NCI-H128 (cell line): ENCODE measurements around the gene KRTAP3-3.
"Not testable (repeated sequence)": the region's sequence is repeated elsewhere in the genome, so short reads cannot be mapped to it uniquely, and the experiment has no call there.

Source experiments
- DNase-seq: peaks from one replicate; lab custom pipeline; 2025; ENCODE audit not compliant: unreplicated experiment; lab: John Stamatoyannopoulos, UW

The KRTAP3-3 gene

DNA sequence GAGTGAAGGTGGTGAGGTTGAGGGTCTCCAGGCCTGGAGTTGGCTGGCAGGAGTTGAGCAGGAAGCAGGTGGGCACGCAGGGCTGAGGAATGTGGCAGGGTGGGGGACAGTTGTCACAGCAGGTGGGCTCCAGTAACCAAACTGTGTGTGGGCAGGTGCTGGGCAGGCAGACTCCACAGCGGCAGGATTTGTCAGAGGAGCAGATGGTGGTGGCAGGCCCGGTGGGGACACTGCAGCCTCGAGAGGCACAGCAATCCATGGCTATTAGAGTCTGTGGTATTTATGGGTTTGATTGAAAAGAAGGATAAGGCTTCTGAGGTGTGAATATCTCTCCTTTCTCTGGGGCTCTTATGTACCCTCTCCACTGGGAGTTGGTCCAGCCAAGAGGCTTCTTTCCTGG lies at the start of gene KRTAP3-3:
KRTAP3-3 (minus strand) TSS at position 326 of the 400 bp plus-strand sequence; CDS start at position 259, 67 bp downstream.
- DNase-seq, result no peak

DNA sequence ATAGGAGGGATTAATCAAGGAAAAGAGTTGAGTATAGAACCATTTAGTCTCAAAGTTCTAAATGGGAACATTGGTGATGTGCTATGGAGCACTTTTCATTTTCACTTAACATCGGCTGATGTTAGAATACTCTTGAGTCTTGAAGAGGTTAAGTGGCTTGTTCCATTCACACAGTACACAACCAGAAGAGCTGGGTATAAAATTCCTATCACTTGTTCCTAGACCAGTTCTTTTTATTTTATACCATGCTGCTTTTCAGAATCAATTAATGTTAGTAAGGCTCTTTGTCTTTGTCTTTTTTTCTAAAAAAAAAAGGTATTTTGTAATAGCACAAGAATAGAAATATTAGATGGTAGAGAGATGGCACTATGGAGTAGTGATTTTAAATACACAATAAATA lies 49.0 kb upstream of the KRTAP3-3 start:
- DNase-seq, result no peak

DNA sequence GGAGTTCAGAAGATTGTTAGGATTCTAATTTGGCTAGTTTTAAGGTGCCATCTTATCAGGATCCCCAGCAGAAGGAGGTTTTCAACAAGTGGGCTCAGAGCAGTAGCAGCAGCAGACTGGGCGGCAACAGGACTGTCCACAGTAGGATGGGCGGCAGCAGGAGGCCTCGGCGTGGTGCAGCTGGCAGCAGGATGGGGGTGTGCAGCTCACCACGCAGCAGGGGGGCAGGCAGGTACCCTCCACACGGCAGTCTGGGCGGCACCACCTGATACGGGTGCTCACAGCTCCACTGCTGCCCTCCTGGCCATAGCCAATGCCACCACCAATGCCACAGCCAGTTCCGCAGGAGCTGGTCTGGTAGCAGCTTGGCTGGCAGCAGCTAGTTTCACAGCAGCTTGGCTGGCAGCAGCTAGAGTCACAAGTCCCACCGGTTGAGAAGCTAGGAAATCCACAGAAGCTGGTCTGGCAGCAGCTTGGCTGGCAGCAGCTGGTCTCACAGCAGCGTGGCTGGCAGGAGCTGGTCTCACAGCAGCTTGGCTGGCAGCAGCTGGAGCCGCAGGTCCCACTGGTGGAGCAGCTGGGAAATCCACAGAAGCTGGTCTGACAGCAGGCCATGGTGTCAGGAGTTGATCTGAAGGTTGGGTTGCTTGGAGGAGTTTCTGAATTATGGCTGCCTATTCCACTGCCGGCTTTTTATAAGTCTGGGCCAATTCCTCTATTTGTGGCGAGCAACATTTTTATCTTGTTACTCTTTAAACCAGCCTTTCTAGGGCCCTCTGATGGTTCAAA lies 47.0 kb upstream of the KRTAP3-3 start, which contains the start of gene KRTAP1-1:
KRTAP1-1 (minus strand) TSS at position 668 of the 789 bp plus-strand sequence; CDS start at position 615, 53 bp downstream.
- DNase-seq, result not testable (repeated sequence)

DNA sequence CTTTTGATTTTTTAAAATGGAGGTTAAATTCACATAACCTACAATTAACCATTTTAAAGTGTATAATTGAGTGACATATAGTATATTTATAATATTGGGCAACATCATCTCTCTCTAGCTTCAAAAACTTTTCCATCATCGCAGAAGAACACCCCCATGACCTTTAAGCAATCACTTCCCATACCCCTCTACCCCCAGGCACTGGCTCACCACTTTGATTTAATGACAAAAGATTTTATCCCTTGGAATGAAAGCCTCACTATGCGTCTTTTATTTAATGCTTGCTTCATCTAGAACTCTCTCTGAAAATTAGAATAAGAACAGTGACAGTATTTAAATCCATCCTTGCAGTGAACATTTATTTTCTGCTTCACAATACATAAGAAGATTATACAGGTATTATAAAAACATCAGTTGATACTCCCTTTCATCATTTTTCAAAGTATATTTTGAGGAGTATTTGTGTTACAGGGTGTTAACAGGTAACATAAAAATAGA lies 43.9 kb upstream of the KRTAP3-3 start:
- DNase-seq, result no peak

DNA sequence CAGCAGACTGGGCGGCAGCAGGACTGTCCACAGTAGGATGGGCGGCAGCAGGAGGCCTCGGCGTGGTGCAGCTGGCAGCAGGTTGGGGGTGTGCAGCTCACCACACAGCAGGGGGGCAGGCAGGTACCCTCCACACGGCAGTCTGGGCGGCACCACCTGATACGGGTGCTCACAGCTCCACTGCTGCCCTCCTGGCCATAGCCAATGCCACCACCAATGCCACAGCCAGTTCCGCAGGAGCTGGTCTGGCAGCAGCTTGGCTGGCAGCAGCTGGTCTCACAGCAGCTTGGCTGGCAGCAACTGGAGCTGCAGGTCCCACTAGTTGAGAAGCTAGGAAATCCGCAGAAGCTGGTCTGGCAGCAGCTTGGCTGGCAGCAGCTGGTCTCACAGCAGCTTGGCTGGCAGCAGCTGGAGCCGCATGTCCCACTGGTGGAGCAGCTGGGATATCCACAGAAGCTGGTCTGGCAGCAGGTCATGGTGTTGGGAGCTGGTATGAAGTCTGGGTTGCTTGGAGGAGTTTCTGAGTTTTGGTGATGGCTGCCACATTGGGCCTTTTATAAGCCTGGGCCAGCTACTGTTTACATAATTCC lies 40.5 kb upstream of the KRTAP3-3 start, which contains the start of gene KRTAP1-3:
KRTAP1-3 (minus strand) TSS at position 529 of the 590 bp plus-strand sequence; CDS start at position 476, 53 bp downstream.
- DNase-seq, result not testable (repeated sequence)

DNA sequence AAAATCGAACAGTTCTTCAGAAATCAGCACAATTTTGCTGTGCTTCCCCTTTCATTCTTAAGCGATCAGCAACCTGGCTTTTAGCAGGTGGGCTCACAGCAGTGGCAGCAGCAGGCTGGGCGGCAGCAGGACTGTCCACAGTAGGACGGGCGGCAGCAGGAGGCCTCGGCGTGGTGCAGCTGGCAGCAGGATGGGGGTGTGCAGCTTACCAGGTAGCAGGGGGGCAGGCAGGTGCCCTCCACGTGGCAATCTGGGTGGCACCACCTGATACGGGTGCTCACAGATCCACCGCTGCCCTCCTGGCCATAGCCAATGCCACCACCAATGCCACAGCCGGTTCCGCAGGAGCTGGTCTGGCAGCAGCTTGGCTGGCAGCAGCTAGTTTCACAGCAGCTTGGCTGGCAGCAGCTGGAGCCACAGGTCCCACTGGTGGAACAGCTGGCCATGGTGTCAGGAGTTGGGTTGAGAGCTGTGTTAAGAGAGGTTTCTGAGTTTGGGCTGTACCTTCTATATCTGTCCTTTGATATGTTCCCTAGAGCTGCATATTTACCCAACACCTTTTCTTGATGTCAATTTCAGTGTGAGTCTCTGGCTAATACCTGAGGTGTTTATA lies 35.8 kb upstream of the KRTAP3-3 start, which contains the start of gene KRTAP1-4:
KRTAP1-4 (minus strand) TSS at position 563 of the 613 bp plus-strand sequence; CDS start at position 446, 117 bp downstream.
- DNase-seq, result no peak

DNA sequence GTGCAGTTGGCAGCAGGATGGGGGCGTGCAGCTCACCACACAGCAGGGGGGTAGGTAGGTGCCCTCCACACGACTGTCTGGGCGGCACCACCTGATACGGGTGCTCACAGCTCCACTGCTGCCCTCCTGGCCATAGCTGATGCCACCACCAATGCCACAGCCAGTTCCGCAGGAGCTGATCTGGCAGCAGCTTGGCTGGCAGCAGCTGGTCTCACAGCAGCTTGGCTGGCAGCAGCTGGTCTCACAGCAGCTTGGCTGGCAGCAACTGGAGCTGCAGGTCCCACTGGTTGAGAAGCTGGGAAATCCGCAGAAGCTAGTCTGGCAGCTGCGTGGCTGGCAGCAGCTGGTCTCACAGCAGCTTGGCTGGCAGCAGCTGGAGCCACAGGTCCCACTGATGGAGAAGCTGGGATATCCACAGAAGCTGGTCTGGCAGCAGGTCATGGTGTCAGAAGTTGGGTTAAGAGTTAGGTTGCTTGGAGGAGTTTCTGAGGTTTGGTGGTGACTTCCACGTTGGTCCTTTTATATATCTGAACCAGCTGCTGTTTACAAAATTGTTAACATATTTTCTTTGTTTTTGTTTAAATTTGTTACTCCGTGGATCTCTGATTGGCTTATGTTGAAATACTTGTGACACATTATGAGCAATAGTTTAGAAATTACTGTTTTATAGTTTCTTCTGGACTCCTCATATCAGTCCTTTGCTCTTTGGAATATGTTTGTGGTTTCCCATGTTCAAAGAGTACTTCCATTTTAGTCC lies 32.9 kb upstream of the KRTAP3-3 start, which contains the start of gene KRTAP1-5:
KRTAP1-5 (minus strand) TSS at position 494 of the 757 bp plus-strand sequence; CDS start at position 441, 53 bp downstream.
- no peak for DNase-seq

DNA sequence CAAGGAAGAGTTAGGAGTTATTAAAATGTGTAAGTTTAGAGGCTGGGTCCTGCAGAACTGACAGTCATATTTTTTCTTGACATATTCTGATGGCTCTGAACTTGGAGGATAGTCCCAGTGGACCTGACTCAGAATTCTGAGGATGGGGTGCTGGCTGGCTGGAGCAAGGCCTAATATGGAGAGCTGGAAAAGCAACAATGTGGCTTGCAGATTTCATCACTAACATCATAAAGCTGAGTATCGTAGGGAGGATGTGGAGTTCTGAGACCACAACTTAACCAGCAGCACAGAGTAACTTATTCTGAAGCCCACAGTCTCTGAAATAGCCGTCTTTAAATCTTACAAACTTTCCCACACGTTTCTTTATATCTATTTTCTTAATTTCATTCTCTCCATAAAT lies 30.7 kb upstream of the KRTAP3-3 start:
- DNase-seq, result no peak

DNA sequence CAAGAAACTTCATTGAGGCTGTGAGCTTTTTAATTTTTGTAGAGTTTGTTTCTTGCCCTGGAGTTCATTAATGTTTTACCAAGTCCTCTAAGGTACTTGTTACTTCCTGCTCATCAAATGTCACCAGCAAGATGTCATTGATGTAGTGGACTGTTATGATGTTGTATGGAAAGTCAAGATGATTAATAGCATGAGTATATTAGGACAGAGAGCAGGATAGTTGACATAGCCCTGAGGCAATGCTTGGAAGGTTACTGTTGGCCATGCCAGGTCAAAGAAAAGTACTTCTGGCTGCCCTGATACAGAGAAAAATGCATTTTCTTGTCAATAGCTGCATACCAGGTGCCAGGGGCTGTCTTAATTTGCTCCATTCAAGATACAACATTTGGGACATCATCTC lies 26.4 kb upstream of the KRTAP3-3 start:
- no peak for DNase-seq

DNA sequence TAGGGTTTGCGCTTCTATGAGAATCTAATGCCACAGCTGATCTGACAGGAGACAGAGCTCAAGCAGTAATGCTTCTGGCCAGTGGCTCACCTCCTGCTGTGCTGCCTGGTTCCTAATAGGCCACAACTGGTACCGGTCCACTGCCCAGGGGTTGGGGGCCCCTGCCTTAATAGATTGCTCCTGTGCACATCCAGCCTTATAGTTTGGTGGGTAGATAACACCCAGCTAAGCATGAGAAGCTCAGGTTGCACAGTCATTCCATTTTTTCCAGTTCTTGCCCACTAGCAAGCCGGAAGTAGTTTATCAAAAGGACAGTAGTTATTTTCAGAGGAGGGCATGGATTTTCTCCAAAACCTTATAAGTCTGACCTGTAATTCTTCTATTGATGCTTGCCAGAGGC lies 25.5 kb upstream of the KRTAP3-3 start:
- no peak for DNase-seq

DNA sequence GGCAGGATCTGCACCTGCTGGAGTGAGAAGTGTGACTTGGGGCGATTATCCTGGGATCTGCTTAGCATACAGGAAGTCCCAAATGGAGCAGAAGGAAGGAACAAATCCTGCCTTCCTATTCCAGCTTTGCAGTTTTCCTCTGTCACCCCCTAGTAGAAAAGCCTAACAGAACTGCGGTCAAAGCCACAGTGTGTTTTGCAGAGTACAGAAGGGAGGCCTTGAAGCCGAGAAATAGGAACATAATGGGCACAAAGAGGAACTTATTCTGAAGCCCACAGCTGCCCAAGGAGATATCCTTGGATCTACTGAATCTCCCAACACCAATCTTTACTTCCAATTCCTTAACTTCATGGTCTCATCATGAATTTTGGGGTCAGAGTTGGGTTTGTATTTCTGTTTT lies 24.6 kb upstream of the KRTAP3-3 start:
- no peak for DNase-seq

DNA sequence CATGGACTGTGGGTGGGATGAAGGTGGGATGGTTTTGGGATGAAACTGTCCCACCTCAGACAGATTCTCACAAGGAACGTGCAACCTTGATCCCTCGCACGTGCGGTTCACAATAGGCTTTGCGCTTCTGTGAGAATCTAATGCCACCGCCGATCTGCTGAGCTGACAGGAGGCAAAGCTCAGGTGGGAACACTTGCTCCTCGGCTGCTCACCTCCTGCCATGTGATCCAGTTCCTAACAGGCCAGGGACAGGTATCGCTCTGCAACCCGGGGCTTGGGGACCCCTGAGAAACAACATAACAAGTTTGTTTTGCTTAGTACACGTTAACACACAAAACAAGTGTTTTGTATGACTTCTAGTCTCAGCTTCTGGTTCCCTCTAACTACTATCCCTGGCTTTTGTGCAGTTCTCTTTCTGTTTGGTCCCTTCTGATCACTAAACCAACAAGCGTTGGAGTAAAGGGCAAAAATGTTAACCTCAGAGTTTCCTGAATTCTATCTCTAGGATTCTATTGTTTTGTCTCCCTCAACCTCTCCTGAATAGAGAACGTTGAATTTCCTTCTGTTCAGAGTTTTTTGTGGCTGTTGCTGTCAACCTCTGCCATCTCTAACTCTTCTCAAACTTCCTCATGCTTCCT lies 22.7 kb upstream of the KRTAP3-3 start:
- no peak for DNase-seq

DNA sequence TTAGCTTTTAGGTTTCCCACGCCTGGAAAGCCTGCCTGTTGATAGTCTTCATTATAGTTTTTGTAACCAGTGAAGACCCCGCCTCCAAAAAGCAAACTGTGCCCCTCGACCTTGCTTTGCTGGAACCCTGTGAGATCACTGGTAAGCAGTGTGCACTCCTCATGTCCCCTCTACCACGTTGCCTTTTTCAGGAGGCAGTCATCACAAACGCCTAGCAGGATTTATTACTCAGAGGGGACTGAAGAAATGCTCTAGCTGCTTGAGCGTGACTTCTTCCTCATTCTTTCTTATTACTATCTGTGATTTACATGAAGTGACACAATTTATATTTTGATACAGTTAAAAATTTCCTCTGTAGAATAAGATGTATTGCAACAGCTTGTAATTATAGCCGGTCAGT lies 21.5 kb upstream of the KRTAP3-3 start:
- DNase-seq, result no peak

DNA sequence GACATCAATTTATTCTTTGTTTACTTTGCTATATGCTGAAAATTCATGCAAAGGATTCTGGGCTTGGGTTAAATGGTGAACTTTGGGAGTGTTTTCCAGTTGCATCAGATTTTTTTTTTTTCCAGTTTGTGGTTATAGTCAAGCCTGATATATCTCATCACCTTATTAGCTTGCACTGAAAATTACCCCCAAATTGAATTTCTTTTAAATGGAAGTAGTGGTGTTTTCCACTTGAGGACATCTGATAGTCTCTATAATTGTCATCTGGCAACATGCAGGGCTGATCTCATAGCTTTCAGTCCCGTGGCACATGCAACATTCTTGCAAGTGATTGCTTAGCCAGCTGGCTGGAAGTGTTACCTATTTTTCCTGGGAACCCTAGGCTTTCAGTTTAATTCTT lies 19.6 kb upstream of the KRTAP3-3 start:
- no peak for DNase-seq

DNA sequence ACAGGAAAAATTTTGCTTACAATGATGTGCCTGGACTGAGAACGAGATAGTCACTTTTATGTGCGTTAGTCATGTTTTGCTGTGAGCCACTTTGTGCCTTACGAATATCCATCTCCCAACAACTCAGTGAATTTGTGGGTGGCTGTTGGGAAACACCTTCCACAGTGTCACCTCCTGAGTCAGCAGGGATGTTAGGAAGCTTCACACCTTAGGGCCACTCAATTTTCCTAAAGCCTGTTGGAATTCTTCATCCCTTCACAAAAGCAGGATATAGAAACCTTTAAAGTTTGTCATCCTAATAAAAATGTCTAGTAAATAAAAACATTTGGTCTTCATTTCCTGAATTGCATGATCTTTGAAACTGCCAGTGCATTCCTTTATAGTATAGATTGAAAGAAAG lies 19.2 kb upstream of the KRTAP3-3 start:
- no peak for DNase-seq

DNA sequence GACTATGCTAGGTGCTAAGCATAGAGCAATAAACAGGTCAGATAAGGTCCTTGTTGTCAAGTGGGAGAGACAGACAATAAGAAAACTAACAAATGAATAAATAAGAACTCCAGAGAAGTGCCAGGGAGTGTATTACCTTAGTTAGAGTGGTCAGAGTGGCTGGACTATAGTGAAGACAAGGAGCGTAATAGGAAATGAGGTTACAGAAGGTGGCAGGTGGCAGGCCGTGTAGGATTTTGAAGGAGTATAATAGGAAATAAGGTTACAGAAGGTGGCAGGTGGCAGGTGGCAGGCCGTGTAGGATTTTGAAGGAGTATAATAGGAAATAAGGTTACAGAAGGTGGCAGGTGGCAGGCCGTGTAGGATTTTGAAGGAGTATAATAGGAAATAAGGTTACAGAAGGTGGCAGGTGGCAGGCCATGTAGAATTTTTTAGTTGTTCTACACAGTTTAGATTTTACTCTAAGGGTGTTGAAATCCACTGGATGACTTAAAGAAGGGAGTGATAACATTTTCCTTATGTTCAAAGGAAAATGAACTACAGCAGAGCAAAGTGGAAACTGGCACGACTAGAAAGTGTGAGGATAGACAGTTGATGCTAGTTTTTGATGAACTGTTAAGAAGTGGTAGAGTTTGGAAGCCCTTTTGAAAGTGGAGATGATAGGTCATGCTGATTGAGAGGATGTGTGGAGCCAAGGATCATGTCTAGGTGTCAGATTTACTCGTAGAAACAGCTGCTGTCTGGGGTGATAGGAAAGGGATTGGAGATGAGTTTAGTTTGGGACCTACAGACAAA lies 18.6 kb upstream of the KRTAP3-3 start:
- no peak for DNase-seq

DNA sequence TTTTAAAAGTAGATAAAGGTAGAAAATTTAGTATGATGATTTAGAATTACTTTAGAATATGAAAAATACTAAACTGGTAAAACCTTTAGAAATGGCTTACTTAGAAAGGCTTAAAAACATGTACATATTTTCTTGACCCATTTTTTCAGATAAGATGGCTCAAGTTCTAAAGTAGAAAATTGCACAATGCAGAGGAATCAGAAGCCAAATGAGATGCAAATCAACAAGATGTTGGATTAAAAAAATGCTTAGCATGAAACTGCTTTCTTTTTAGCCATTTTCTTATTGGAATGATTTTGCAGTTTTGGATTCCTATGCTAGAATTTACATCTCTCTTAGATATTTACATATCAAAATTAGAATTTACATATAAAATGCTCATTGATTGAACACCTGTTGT lies 16.5 kb upstream of the KRTAP3-3 start:
- no peak for DNase-seq

DNA sequence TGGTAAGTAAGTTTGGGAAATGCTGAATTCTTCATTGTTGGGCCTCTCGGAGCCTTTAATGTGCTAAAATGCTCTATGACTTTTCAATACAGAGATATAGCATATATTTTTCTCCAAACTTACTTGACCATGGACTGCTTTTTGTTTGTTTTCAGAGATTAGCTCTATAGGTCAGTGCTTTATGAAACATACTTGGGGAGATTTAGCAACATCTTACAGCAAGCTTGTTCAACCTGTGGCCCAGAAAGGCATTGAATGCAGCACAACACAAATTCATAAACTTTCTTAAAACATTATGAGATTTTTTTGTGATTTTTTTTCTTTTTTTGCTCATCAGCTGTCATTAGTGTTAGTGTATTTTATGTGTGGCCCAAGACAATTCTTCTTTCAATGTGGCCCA lies 16.0 kb upstream of the KRTAP3-3 start:
- DNase-seq, result no peak

DNA sequence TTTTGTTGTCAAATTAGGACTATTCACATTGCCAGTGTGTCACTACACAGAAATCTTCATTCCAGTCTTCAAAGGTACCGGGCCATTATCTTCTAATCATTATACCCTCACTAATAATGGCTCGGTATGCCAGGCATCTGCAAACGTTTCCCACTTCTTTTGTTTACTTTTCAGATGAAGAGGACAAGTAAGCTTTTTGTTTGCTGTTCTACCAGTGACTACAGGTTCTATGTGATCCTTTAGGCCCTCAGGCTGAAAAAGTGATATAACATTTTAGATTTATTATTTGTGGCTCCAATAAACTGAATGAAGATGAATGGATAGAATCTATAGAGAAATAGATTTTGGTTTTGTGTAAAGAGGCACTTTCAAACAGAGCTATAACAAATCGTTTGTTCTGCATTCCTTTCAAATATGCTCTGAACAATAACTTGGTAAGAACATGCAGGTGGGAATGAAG lies 15.4 kb upstream of the KRTAP3-3 start:
- DNase-seq, result no peak
